HG02623 (cell line): Measurements from ENCODE around the gene WFS1.

Experiments used
- ATAC-seq: cut with Tn5 transposase; IDR thresholded peaks from one replicate; pipeline ENCODE4 v1.9.1; 2021; ENCODE audit warnings: moderate library complexity; ENCODE audit not compliant: unreplicated experiment

The WFS1 gene

GRCh38 chr4:6352031-6352692 lies 82.5 kb downstream of the WFS1 start:
- ATAC-seq: no peak
